DND-41 (cell line): ENCODE data around the gene CLSTN2.

Experiments
- EZH2 ChIP-seq: IDR thresholded peaks from 3 replicates; pipeline ENCODE4 v1.6.1; 2012; ENCODE audit warnings: borderline replicate concordance, low read depth, mild to moderate bottlenecking, moderate library complexity, low read length, inconsistent platforms; ENCODE audit not compliant: severe bottlenecking
- TF ChIP-seq, protein P1 (sequence below): IDR thresholded peaks from 2 replicates; pipeline ENCODE4 v1.5.1; 2012; ENCODE audit warnings: borderline replicate concordance, low read length, moderate library complexity, mild to moderate bottlenecking; ENCODE audit not compliant: poor library complexity, severe bottlenecking; ENCODE audit errors: extremely low read depth

DNA sequence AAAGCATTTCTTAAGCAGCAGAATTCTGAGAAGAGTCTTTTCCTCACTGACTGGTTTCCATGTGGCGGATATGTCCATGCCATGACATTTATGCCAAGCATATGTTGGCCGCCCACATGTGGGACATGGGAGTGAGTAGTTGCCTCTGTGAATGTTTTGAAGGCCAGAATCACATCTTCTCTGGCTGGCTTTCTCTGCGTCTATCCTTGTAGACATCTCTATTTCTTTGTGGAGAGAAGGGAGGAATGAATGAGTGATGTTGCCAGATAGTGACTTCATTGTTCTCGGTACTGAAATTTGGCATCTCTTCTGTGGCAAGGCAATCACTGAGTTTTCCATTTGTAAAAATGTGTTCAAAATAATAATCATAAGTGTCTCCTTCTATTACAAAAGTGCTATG lies 316.0 kb downstream of the CLSTN2 start:
- TF ChIP-seq, protein P1, sequence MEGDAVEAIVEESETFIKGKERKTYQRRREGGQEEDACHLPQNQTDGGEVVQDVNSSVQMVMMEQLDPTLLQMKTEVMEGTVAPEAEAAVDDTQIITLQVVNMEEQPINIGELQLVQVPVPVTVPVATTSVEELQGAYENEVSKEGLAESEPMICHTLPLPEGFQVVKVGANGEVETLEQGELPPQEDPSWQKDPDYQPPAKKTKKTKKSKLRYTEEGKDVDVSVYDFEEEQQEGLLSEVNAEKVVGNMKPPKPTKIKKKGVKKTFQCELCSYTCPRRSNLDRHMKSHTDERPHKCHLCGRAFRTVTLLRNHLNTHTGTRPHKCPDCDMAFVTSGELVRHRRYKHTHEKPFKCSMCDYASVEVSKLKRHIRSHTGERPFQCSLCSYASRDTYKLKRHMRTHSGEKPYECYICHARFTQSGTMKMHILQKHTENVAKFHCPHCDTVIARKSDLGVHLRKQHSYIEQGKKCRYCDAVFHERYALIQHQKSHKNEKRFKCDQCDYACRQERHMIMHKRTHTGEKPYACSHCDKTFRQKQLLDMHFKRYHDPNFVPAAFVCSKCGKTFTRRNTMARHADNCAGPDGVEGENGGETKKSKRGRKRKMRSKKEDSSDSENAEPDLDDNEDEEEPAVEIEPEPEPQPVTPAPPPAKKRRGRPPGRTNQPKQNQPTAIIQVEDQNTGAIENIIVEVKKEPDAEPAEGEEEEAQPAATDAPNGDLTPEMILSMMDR = no peak
- TF ChIP-seq EZH2 = no peak
